ENCODE results near the gene EFHC1.

GRCh38 chr6:52516269-52516668 lies 96.1 kb downstream of the EFHC1 start:
- TF ChIP-seq CTCF (IDR thresholded peaks at IDR 0.05) (no peak), POLR2A (IDR thresholded peaks at IDR 0.05) (no peak)
